GM21619 (cell line): ENCODE measurements around the gene EGFL8.
"Not testable (repeated sequence)": the region's sequence is repeated elsewhere in the genome, so short reads cannot be mapped to it uniquely, and the experiment has no call there.

Experiments
- ATAC-seq: cut with Tn5 transposase; IDR thresholded peaks from one replicate; pipeline ENCODE4 v1.9.1; 2021; ENCODE audit not compliant: unreplicated experiment

Gene EGFL8

DNA sequence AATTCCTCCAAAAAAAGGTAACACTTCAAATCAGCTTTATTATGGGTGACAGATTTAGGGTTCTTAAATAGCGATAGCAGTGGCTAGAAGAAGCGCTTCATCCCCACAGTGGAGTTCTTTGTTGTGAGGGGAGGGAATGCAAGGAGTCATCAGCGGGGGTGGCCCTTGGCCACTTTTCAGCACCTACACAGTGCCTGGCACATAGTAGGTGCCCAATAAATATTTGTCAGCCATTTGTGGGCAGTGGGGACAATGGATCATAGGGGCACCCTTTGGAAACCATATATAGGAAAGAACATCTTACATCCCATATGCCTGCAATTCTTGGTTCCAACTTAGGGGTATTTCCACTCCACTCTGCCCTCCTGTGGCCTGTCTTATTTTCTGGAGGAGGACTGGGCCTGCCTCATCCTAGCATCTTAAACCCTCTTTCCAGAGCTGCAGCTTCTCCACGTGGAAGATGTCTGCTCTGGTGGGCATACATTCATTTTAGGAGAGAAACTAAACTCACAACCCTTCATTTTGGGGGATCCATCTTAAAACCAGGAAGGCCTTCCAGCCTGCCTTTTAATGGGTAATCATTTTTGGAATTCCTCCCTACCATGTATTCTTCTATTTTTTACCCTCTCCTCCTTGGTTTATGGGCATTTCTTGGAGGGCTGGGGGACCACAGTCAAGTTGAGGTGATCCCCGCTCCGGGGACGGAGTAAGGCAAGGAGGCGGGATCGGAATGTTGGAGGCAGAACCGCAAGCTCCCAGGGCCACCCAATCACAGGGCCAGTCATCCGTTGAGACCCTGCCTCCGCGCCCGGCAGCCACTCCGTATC, 30.6 kb downstream of the EGFL8 start:
- no peak for ATAC-seq

- peak; percentile 65 for ATAC-seq
Measured at GRCh38 chr6:32195652-32195901, 31.2 kb downstream of the EGFL8 start.

DNA sequence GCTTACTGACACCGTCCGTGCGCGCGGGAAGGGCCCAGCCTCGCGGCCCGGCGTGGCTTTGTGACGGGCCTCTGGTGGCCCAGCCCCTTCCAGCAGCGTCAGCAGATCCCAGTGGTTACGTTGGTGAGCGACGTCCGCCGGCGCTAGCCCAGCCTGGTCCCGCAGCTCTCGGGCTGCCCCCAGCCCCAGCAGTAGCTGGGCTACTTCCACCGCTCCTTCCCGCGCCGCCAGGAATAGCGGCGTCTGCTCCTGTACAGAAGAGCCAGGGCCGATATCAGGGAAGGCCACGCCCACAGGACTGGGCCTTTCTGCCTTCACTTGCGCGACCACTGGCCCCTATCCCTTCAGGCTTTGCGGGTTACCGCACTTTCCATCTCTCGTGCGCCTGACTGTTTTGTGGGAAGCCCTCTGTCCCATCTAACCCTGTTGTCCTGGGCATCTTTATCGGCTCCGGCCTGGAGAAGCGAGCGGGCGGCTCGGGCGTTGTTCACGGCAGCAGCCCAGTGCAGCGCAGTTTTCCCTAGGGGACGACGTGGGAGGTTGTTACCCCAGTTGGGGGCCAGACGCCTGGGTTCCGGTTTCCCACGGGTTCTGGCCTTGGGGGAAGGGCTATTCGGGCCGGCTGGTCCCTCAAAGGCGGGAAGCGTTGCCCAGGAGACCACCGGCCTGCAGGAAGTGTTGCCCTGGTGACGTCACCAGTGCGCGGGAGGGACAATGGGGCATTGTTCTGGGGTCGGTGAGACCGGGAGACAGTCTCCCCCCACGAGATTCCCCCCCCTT, 31.7 kb downstream of the EGFL8 start:
- peak; percentile 67 for ATAC-seq

DNA sequence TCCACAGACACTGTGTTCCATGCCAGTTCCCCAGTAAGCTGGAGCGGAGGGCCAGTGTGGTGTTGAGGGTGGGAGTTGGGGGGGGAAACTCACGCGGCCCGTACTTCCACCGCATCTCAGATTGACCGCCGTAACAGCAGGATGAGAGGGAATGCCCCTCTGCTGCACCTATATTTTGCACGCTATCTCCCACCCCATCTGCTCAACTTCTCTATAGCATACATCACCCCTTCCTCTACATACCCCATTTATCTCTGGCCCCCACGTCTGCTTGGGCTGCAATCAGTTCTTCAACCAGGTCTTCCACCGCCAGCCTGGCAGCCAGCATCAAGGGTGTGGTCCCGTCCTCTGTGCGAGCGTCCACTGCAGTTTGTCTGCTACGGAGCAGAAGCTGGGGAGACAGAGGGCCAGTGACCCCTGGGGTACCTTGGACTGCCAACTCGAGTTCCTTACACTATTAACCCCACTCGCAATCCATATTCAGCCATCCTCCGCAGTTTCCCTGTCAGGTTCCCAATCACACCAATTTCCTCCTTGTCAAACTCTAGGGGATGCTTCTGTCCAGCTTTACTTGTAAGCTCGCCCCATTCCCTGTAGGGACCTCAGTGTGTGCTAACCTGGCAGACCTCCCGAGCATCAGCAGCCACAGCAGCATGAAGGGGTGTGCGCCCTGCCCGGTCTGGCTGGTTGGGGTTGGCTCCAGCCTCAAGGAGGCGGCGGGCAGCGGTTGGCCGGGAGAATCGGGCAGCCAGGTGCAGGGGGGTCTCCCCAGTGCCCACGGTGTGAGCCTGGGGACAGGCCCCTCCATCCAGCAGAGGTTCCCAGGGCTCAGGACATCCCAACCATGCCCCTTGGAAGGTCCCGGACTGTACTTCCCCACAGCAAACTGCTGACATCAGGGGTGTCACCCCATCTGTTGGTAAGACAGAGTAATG, 32.6 kb downstream of the EGFL8 start:
- no peak for ATAC-seq

GRCh38 chr6:32198345-32198696, 33.9 kb downstream of the EGFL8 start:
- ATAC-seq, result no peak

DNA sequence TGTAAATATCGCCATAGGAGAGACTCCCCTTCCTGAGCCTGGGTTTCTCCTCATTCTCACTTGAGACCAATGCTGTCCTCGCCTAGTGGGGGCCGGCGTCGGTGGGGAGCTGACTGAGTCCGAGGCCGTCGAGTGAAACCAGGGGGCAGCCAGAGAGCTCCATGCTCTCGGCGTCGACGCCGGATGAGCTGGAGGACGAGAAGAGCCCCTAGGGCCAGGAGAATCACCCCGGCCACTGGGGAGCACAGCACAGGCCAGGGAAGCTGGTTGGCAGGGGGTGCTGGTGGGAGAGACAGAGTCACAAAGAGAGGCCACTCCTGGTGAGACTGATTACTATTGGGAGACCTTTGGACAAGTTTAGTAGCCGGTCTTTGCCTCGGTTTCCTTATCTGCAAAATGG, 34.5 kb downstream of the EGFL8 start:
- ATAC-seq, result no peak

DNA sequence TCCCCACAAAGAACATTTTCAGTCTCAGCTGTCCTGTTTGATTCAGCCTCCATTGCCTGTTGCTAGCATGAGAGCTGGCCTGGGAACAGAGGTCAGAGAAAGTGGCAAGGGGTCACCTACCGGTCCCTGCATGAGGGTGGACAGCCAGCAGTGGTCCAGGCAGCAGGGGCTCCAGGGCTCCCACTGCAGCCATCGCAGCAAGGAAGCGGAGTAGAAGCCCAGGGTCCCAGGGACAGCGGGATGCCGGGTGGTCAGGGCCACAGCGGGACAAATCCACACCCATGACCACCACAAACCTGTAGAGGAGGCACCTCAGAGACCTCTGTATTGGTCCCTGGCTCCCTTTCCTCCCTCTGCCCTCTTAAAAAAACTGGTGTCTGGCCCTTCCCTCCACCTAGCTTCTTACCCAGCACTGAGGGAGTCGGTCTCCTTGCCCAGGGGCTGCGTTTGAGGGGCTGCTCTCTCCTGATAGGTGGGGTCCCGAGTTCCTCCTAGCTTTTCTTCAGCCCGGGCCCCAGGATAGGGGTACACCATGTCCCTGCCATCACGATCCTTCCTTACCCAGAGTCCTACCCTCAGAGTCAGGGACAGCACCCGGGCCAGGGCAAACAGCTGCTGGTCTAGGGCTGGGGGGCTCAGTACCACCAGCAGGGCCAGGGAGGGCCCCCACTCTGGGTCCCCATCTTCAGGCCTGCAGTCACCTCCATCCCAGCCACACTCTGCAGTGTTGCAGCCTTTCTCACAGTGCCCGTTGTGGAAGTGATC, 36.5 kb downstream of the EGFL8 start:
- ATAC-seq, result no peak

GRCh38 chr6:32202186-32202585, 37.8 kb downstream of the EGFL8 start:
- no peak for ATAC-seq

DNA sequence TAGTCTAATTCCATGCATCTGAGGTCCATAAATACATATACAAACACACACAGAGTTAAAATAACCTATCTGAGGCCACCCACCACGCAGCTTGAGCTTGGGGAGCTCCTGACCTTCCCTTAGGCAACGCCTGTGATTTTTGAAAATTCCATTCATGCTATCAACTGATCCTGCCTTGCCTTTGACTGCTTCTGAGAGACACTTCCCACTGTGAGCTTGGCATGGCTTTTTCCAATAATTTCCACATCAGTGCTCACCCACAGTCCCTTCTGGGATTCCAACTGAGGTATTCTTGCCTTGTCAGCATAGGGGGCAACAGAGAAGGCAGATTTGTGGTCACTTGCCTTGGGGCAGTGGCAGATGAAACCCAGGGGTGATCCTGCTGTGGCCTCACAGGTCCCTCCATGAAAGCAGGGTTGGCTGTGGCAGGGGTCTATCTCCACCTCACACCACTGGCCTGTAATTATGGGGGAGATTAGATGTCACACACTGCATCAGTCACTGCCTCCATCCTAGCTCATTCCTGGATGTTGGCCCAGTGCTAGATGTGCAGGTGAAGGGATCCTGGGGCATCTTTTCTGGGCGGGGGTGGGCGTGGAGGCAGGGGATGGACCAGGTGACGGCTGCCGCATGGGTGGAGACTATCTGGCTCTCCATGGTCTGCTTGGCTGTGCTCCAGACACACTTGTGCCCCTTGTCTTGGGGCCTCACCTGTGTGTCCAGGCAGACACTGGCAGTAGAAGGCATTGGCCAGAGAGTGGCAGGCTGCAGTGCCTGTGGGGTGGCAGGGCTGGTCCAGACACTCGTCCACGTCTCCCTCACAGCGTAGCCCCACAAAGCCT, 39.3 kb downstream of the EGFL8 start:
- ATAC-seq, result no peak

GRCh38 chr6:32204268-32204715, 39.9 kb downstream of the EGFL8 start:
- no peak for ATAC-seq

- no peak for ATAC-seq
Measured at GRCh38 chr6:32208996-32209395, 44.6 kb downstream of the EGFL8 start.

DNA sequence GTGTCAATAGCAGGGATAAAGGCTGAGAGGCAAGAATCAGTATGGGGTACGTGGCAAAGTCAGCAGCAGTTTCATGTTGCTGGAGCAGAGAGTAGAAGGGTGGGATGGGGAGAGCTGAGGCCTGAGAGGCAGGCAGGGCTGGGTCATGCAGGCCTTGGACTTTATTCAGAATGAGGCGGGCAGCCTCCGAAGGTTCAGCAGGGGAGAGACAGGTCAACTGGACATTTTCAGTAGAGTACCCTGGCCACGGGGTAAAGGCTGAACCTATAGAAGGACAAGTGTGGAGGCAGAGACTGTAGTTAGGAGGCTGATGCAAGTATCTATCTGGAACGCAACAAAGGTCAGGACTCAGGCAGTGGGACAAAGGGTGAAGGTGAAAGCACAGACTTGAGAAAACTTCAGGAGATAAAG, 45.8 kb downstream of the EGFL8 start:
- ATAC-seq, result no peak

GRCh38 chr6:32211432-32211831, 47.0 kb downstream of the EGFL8 start:
- ATAC-seq, result not testable (repeated sequence)

GRCh38 chr6:32212076-32212760, 47.8 kb downstream of the EGFL8 start:
- no peak for ATAC-seq

DNA sequence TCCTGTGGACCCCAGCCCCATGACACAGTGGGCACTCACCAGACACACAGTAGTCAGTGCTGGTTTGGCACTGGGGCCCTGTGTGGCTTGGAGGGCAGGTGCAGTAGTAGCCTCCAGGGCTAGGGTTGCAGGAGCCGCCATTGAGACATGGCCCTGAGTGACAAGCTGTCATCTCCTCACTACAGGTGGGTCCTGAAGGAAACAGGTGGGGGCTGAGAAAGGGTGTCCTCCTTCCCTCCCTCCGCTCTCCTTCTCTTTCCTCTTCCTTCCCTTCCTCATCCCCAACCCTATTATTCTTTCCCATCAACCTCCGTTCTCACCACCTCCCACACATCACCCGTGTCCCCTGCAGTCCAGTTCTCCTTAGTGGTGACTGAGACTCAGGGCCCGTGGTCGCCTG, 49.3 kb downstream of the EGFL8 start:
- no peak for ATAC-seq

DNA sequence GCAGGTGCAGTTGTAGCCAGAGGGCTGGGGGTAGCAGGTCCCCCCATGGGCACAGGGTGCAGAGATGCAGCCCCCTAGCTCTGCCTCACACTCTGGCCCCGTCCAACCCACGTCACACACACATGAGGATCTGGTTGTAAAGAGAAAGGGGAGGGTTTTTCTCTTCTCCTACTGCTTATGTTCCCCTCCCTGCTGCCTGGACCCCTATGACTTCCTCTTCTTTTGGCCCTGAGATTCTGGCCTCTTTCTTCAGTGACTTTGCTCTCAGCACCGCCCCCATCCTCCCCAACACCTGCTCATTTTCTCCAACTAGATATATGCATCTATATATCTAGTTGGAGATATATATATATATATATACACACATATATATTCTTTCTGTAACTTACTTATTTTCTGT, 49.7 kb downstream of the EGFL8 start:
- ATAC-seq, result no peak

DNA sequence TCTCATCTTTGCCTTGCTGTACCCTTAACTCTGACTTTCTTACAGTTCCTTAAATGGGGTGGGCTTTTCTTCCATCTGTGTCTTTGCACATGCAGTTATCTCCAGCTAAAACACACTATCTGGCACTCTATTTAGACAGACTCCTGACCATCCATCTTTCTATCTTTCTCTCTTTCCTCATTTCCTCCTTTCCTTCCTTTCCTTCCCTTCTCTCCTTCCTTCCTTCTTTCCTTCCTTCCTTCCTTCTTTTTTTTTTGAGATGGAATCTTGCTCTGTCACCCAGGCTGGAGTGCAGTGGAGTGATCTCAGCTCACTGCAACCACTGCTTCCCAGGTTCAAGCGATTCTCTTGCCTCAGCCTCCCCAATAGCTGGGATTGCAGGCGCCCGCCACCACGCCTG, 51.2 kb downstream of the EGFL8 start:
- no peak for ATAC-seq

- ATAC-seq, result no peak
Measured at GRCh38 chr6:32216285-32216684, 51.9 kb downstream of the EGFL8 start.

GRCh38 chr6:32216998-32217397, 52.6 kb downstream of the EGFL8 start:
- no peak for ATAC-seq
